Measurements from ENCODE around the gene DPPA2. TPM values are rescaled to one million over a fixed set of nuclear protein-coding genes. Genes with fewer than 3 reads are reported as not detected.
"Not testable (repeated sequence)": the region's sequence is repeated elsewhere in the genome, so short reads cannot be mapped to it uniquely, and the experiment has no call there.

Gene DPPA2
- not detected in 3 replicates for total RNA-seq
- long read RNA-seq, result 0 reads

DNA sequence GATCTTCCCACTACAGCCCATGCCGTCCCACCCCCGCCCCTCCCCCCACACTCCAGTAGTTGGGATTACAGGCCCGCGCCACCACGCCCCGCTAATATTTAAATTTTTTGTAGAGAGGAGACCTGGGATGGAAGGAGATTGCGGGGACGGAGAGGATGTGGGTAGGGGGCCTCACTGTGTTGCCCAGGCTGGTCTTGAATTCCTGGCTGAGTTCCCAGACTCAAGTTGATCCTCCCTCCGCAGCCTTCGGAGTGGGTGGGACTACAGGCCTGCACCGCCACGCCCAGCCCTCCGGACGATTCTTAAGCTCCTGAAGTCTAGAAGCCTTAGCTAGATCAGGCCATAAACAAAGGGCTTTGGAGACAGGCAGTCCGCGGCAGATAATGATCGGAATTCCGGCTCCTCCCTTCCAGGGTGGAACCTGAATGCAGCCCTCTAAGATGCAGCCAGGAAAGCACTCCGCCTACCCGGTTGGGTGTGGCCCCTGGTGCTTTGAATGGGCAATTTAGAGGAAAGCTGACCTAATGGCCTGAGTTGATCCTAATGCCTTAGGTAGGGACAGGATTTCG is at the start of gene DPPA2:
DPPA2 (minus strand) TSS at position 356 of the 569 bp plus-strand sequence. CDS start 1,975 bp downstream, outside the sequence.
- Mint-ChIP-seq H3K36me3 (ENCODE audit: low read depth) (no peaks in the 10 kb centered on the region), H3K27ac (ENCODE audit: unreplicated experiment) (no peak within 1 kb of the TSS), H3K4me1 (ENCODE audit: low read depth) (no peaks in the 10 kb centered on the region), H3K27me3 (ENCODE audit: low read depth) (peaks cover 2% of the 10 kb centered on the region), H3K9me3 (ENCODE audit: low read depth) (no peaks in the 10 kb centered on the region), H3K4me3 (ENCODE audit: unreplicated experiment) (no peak within 1 kb of the TSS)
- TF ChIP-seq, protein P1, sequence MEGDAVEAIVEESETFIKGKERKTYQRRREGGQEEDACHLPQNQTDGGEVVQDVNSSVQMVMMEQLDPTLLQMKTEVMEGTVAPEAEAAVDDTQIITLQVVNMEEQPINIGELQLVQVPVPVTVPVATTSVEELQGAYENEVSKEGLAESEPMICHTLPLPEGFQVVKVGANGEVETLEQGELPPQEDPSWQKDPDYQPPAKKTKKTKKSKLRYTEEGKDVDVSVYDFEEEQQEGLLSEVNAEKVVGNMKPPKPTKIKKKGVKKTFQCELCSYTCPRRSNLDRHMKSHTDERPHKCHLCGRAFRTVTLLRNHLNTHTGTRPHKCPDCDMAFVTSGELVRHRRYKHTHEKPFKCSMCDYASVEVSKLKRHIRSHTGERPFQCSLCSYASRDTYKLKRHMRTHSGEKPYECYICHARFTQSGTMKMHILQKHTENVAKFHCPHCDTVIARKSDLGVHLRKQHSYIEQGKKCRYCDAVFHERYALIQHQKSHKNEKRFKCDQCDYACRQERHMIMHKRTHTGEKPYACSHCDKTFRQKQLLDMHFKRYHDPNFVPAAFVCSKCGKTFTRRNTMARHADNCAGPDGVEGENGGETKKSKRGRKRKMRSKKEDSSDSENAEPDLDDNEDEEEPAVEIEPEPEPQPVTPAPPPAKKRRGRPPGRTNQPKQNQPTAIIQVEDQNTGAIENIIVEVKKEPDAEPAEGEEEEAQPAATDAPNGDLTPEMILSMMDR (IDR thresholded peaks at IDR 0.05), result no peak
- no peak for DNase-seq (ENCODE audit: low spot score)

- Mint-ChIP-seq H3K27ac (ENCODE audit: unreplicated experiment) (no peak overlapping the region), H3K4me3 (ENCODE audit: unreplicated experiment) (no peak overlapping the region), H3K4me1 (ENCODE audit: low read depth) (no peaks in the 10 kb centered on the region), H3K36me3 (ENCODE audit: low read depth) (no peaks in the 10 kb centered on the region), H3K27me3 (ENCODE audit: low read depth) (no peaks in the 10 kb centered on the region), H3K9me3 (ENCODE audit: low read depth) (no peaks in the 10 kb centered on the region)
- no peak for DNase-seq (ENCODE audit: low spot score)
- TF ChIP-seq, protein P1 (IDR thresholded peaks at IDR 0.05), result no peak
These were observed 47.8 kb upstream of the DPPA2 start for GRCh38 chr3:109364088-109364487.

DNA sequence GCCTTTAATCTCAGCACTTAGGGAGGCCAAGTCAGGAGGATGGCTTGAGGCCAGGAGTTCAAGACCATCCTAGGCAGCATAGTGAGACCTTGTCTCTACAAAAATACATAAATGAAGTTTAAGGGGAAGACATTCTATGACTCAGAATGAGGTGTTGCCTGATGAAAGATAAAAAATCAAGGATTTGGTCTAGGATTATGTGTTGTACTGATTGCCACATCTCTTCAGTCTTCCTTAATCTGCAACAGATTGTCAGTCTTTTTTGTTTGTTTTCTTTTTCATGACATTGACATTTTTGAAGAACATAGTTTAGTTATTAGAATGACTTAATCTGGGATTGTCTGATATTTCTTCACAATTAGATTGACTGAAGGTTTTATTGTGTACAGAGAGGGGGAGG is 47.3 kb upstream of the DPPA2 start:
- Mint-ChIP-seq H3K4me1 (ENCODE audit: low read depth) (no peaks in the 10 kb centered on the region), H3K27ac (ENCODE audit: unreplicated experiment) (no peak overlapping the region), H3K4me3 (ENCODE audit: unreplicated experiment) (no peak overlapping the region), H3K9me3 (ENCODE audit: low read depth) (no peaks in the 10 kb centered on the region), H3K36me3 (ENCODE audit: low read depth) (no peaks in the 10 kb centered on the region), H3K27me3 (ENCODE audit: low read depth) (no peaks in the 10 kb centered on the region)
- TF ChIP-seq, protein P1 (IDR thresholded peaks at IDR 0.05), result no peak
- no peak for DNase-seq (ENCODE audit: low spot score)

GRCh38 chr3:109362823-109363222 is 46.5 kb upstream of the DPPA2 start:
- Mint-ChIP-seq H3K4me3 (ENCODE audit: unreplicated experiment) (no peak overlapping the region), H3K4me1 (ENCODE audit: low read depth) (no peaks in the 10 kb centered on the region), H3K27me3 (ENCODE audit: low read depth) (no peaks in the 10 kb centered on the region), H3K36me3 (ENCODE audit: low read depth) (no peaks in the 10 kb centered on the region), H3K27ac (ENCODE audit: unreplicated experiment) (no peak overlapping the region), H3K9me3 (ENCODE audit: low read depth) (no peaks in the 10 kb centered on the region)
- no peak for DNase-seq (ENCODE audit: low spot score)
- TF ChIP-seq, protein P1 (IDR thresholded peaks at IDR 0.05), result no peak

DNA sequence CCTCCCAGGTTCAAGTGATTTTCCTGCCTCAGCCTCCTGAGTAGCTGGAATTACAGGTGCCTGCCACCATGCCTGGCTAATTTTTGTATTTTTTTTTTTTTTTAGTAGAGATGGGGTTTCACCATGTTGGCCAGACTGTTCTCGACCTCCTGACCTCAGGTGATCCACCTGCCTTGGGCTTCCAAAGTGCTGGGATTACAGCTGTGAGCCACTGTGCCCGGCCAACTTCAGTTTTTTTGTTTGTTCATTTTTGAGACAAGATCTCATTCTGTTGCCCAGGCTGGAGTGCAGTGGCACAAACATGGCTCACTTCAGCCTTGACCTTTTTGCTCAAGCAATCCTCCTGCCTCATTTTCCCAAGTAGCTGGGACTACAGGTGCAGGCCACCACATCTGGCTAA is 42.5 kb upstream of the DPPA2 start:
- DNase-seq (ENCODE audit: low spot score); H3K9me3 Mint-ChIP-seq (ENCODE audit: low read depth); H3K36me3 Mint-ChIP-seq (ENCODE audit: low read depth); H3K27ac Mint-ChIP-seq (ENCODE audit: unreplicated experiment); H3K4me3 Mint-ChIP-seq (ENCODE audit: unreplicated experiment); H3K4me1 Mint-ChIP-seq (ENCODE audit: low read depth): not testable (repeated sequence)
- peaks cover 10% of the 10 kb centered on the region for H3K27me3 Mint-ChIP-seq (ENCODE audit: low read depth)
